Hematopoietic multipotent progenitor cell (in vitro differentiated cells): ENCODE measurements around the gene PLD1. TPM values are rescaled to one million over a fixed set of nuclear protein-coding genes. Genes with fewer than 3 reads are reported as not detected.
A peak's percentile ranks its signal among the peaks of the same experiment; 100 is the strongest.
"Not testable (repeated sequence)": the region's sequence is repeated elsewhere in the genome, so short reads cannot be mapped to it uniquely, and the experiment has no call there.

Experiments
- DNase-seq, 3 donors: peaks; one replicate each; pipeline ENCODE4 v3.0.0-alpha.2; 2011 to 2015; ENCODE audit warnings: low read depth in 2 of 3, low spot score in 2 of 3
- total RNA-seq: library from RNA; depleted of rRNA; stranded (reverse); fragments of >200 nt; gene quantifications from one replicate; pipeline ENCODE4 v1.2.3, GENCODE V29; 2012

The PLD1 gene
- total RNA-seq, 1 donor: 4.8 TPM

DNA sequence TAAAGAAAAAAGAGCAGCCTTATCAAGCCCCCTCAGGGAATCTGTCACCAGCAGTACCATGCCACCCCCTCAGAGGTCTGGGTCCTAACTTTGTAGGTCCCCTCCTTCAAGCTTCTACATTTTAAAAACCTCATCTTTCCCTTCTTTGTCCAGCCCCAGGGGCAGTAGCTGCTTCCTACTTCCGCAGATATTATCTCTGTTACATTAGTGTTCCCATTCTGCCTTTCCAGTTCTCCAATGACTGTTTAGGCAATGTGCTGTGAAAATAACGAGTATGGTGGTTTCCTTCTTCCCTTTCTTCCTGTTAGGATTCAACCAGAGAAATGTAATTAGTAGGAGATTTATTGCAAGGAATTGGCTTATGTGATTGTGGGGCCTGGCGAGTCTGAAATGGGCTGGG lies 224.0 kb downstream of the PLD1 start:
- DNase-seq: no peak

DNA sequence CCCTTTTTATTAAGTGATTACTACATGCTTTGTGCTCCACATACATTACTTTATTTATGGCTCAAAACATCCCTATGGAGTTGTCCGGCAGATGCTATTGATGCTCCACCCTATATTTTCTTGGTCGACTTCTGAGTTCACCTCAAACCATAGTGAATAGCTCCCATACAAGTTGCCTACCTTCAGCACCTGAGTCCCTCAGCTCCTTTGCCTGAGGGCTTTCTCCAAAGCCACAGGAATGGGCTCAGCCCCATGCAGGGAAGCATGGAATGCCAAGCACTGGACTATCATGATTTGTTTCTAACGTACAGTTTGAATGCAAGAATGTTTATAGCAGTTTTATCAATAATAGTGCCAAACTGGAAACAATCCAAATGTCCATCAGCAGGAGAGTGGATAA lies 225.2 kb downstream of the PLD1 start:
- no peak for DNase-seq

GRCh38 chr3:171584100-171584499 lies 226.2 kb downstream of the PLD1 start:
- no peak for DNase-seq

GRCh38 chr3:171574556-171575240 lies 235.6 kb downstream of the PLD1 start:
- no peak for DNase-seq

GRCh38 chr3:171569571-171570132 lies 240.6 kb downstream of the PLD1 start:
- DNase-seq: no peak

DNA sequence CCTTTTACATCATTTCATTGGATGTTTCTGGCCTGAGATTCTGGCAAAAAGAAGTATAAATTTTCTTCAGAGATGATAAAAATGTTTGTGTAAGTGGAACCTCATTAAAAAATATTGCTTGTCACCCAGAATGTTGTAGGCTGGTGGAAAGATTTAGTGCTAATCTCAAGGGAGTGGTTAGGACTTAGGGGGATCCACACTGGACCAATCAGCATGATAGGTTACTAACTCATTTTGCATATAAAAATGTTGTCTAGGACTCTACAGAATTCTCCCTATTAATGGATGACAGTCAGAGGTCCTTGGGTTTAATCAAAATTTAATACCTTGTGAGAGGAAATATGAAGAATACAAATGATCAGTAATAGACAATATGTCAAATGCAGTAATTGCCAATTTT lies 241.5 kb downstream of the PLD1 start:
- no peak for DNase-seq

DNA sequence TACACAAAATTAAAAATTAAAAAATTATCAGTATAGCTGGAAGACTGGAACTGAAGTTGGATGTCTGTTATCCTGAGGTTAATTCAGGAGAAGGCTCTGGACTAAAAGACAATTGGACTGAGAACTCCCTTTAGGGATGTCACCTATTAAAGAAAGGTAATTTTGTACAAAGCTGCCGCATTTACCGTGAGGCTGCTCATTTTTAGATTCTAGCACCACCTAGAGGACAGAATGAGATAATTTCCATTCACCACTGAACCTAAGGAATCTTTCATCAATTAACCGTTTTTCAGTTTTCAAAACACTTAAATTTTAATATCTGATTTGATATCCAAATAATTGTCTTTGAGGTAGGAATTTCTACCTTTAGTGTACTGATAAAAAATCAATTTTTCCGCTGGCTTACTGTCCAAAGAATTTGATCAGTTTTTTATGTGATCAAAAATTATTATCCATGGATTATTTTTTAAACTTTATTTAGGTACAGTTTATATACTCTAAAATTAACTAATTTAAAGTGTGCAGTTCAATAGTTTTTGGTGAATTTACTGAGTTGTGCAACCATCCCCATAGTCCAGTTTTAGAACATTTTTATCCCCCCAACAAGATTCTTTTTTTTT lies 243.4 kb downstream of the PLD1 start:
- DNase-seq: peak; percentile 18 to 58 (median 29)

- DNase-seq: no peak
Measured at GRCh38 chr3:171565481-171566058, 244.7 kb downstream of the PLD1 start.

GRCh38 chr3:171564748-171565480 lies 245.4 kb downstream of the PLD1 start:
- DNase-seq: no peak

- DNase-seq: no peak
Measured at GRCh38 chr3:171563298-171563697, 247.0 kb downstream of the PLD1 start.

GRCh38 chr3:171562459-171562858 lies 247.8 kb downstream of the PLD1 start:
- DNase-seq: not testable (repeated sequence)

GRCh38 chr3:171561596-171562323 lies 248.5 kb downstream of the PLD1 start:
- no peak for DNase-seq

DNA sequence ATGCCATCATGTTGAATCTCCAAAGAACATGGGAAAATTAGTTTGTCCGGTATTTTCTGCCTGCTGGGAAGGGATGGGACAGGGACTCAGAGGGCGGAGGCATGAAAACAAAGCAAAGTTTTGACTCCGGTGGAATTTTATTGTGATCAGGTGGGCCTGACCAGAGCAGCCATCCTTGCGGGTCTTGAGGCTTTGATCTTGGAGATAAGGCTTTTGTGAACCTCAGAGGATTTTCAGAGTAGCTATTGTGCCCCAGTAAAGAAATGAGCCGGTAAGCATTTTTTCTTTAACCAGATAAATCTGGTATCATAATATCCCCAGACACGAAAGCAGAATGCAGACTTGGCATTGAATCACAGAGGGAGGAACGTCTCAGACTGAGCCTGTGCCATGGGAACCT lies 250.7 kb downstream of the PLD1 start:
- no peak for DNase-seq

DNA sequence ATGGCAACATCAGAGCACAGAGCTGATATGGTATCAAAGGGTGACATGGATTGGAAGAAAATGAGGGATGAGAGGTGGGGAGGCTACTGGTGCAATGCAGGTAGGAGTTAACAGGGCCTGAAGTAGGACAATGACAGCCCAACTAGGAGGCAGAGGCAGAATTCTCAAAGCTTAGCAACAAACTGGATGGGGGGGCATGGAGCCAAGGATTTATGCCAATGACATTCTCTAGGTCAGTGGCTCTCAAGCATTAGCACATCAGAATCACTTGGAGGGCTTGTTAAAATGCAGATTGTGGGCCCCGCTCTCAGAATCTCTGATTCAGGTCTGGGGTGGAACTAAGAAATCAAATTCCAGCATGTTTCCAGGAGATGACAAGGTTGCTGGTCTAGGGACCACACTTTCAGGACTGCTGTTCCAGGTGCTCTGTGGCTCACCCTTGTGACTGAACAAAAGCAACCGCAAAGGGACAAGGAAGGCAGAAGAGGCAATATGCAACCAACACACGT lies 252.0 kb downstream of the PLD1 start:
- no peak for DNase-seq

GRCh38 chr3:171557173-171557572 lies 253.1 kb downstream of the PLD1 start:
- no peak for DNase-seq

DNA sequence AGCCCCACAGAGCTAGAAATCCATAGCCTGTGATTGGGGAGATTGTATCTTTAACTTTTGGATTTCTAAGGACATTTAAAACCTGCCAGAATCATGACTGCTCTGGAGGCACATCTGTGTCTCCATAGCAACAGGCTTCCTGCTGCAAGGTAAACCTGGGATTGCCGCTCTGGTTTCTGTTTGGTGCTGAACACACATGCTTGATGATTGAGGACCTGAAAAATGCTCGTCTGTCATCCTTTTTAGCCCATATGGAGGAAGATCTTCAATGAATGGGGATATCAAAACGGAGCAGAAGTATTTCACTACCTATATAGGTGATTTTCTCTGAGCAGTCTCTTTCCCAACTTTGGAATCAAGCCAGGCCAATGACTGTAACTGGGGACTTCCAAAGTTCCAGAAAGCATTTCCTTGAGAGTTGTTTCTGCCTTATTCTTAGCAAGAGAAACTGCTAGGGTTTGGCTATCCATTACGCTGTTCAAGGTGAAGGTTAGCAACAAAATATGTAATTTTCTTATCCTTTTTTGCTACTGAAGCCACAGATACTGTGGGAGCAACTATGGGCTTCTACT lies 253.6 kb downstream of the PLD1 start:
- no peak for DNase-seq

GRCh38 chr3:171556148-171556547 lies 254.1 kb downstream of the PLD1 start:
- DNase-seq: no peak

GRCh38 chr3:171553086-171553485 lies 257.2 kb downstream of the PLD1 start:
- DNase-seq: peak in 1 of 3 donors; percentile 12

DNA sequence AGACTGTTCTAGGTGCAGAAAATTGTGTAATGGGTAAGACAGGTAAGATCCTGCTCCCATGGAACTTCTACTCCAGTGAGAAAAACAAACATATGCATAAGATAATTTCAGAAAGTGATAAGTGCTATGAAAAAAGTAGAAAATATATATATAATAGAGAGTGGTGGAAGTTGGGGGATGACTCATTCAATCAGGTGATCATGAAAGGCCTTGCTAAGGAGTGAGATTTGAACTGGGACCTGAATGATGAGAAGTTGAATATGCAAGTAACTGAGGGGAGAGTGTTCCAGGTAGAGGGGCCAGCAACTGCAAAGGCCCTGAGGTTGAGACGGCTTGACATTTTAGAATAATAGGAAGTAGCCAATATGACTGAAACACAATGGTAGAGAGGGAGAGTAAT lies 257.8 kb downstream of the PLD1 start:
- DNase-seq: no peak

GRCh38 chr3:171551296-171551695 lies 259.0 kb downstream of the PLD1 start:
- DNase-seq: no peak
